GM19035 (cell line): ENCODE results near the gene KRTAP10-11.
"Not testable (repeated sequence)": the region's sequence is repeated elsewhere in the genome, so short reads cannot be mapped to it uniquely, and the experiment has no call there.

Experiments used
- ATAC-seq: cut with Tn5 transposase; IDR thresholded peaks from one replicate; pipeline ENCODE4 v1.9.1; 2021; ENCODE audit not compliant: unreplicated experiment

Gene KRTAP10-11

DNA sequence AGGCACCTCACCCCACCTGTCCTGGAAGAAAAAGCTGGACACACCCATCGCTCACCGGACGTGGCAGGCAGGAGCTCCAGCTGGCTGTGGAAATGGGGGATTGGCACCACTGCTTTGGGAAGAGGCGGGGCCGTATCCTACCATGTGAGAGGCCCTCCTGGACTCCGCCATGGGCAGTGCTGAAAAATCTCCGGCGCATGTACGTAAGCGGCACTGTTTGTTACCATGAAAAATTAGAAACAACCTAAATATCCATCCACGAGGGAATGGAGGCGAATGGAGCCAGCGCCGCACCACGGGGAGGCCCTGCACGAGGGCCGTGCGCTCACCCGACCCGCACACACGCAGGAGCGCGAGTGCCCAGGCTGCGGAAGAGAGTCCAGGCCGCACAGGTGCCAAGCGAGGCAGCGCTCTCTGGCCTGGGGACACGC lies 31.2 kb upstream of the KRTAP10-11 start:
- ATAC-seq: no peak

DNA sequence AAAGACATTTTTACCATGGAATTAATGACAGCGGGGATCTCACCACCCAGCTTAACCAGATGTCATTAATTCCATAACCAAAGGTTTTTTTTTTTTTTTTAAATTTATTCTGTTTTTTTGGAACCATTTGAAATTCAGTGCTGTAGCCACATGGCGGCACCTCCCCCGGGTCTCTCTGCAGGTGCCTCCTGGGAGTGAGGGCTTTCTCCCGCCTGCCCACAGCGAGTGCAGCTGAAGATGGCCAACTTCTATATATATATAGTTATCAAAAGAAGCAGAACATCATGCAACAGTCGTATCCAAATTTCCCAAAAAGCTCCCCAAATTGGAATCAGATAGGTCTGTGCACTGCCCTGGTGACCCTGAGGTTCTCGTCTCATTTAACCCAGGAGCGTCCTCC lies 30.7 kb upstream of the KRTAP10-11 start:
- ATAC-seq: no peak

DNA sequence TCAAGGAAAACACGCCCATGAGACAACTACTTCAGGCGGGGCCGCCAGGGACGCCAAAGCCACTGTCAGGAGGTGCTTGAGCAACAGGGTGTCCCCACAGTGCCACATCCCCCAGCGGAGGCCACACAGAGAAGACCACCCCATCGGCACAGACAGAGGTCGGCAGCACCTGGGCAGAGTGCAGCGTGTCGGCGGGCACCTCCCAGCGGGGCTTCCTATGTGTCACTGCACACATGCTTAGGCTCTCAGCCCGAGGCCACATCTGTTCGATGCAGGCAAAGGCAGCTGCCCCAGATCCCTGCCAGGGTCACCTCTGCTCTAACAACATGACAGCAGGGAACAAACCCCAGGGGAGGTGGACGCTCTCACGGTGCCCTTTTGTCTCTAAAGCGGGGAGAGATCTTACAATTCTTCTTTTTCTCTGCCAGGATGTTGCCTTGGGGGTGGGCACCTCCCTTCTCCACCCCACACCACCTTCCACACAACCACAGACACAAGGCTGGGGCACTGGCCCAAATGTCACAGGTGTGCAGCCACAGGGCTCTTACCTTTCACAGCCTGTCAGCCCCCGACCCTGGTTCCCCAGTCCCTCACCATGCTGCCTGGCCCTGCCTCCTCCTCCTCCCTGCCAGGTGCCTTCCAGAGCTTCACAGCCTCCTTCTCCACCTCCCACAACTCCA lies 30.2 kb upstream of the KRTAP10-11 start:
- no peak for ATAC-seq

DNA sequence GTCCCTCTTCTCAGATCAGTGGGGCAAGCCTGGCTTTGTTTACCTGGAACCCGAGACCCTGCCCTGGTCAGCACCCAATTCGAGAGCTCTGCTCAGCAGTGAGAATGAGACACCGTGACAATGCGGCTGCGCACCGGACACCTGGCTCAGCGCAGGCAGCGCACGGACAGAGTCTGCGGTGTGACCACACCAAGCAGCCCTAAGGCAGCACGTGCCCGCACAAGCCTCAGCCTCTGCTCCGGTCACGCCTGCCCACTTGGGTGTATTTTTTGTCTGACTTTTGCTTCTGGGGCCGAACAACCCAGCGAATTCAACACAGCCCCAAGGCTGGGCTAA lies 29.7 kb upstream of the KRTAP10-11 start:
- ATAC-seq: no peak

DNA sequence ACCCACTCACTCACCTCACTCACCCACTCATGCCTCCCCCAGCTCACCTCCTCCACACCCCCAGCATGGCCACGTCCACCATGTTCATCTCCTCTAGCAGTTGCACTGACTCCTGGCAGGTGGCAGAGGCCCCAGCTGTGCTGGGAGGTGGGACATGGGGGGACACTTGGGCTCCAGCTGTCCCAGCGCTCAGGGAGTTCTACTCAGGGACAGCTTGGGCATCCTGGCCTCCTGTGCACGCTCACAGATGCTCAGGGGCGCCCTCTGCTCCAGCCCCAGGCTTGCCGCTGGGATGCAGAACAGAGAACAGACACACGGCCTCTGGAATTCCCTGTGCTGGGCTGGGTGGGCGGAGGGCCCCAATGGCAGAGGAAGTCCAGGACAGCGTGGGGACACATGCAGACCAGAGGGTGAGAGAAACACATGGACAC lies 29.1 kb upstream of the KRTAP10-11 start:
- no peak for ATAC-seq

DNA sequence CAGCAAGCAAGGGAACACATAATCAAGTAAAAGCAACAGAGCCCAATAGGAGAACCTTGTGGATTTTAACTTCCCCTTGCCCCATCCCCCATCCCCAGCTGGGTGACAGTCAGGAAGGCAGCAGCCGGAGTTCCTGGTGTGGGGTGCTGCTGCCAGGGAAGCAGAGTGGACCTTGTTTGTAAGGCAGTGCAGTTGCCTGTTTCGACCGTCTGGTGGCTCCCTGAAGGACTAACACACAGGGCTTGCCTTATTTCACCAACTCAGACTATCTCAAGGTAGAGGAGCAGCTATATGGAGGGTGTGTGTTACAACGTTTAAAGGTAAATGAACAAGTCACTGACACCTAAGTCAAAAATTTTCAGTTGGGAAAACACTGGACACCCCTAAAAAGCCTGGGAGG lies 27.7 kb upstream of the KRTAP10-11 start:
- ATAC-seq: no peak

DNA sequence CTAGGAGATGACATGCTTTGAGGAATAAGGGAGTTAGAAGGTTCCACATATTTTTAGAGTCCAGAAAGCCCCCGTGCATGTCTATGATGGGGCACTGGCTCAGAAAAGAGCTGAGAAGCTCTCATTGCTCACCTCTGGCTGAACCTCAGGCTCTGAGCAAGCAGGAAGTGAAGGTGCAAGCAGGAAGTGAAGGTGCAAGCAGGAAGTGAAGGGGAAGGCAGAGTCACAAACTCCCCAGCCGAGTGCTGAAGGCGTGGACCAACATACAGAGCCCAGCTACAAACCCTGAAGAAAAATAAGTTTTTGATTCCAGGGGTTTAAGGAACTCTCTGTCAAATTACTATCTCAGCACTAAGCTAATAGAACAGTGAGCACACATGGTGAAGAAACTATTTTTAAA lies 27.3 kb upstream of the KRTAP10-11 start:
- ATAC-seq: no peak

DNA sequence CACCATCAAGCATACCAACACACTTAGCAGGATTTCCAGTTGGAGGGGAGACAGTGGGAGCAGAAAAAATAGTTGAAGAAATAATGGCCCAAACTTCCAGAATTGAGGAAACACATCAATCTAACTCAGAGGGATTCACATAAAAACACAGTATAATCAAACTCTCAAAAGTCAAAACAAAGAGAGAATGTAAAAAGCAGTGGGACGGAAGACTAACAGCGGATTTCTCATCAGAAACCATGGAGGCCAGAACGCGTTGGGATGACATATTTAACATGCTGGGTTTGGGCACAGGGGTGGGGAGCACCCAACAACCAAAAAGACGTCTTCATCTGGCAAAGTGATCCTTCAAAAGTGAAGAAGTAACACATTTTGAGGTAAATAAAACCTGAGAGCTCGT lies 26.3 kb upstream of the KRTAP10-11 start:
- no peak for ATAC-seq

DNA sequence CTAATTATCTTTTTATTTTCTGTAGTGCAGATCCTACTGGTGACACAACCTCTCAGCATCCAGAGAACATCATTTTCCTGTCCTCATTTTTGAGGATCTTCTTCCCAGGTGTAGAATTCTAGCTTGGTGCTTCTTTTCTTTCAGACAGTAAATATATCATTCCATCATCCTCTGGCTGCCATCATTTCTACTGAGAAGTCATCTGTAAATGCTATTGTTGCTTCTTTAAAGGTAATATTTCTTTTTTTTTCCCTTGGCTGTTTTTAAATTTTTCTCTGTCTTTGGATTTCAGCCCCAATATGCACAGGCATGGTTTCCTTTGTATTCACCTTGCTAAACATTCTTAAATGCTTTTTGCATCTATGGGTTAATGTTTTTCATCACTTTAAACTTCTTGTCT lies 22.6 kb upstream of the KRTAP10-11 start:
- ATAC-seq: no peak

DNA sequence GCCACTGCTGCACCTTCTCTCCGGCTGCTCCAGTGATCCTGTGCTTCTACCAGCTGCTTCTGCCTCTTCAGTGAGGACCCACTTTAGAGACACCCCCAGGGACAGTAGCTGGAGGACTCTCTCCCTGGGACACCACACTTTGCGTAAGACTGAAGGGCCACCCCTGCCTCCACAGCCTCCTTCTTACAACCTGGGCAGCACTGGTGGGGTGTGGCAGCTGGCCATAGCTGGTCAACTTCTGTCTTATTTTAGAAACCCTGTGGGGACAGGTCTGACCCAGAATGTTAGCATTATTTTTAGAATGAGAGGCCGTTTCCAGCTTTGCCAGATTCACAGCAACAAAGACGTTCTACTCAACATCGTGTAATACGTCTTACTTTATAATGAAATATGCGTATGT lies 20.5 kb upstream of the KRTAP10-11 start:
- no peak for ATAC-seq

DNA sequence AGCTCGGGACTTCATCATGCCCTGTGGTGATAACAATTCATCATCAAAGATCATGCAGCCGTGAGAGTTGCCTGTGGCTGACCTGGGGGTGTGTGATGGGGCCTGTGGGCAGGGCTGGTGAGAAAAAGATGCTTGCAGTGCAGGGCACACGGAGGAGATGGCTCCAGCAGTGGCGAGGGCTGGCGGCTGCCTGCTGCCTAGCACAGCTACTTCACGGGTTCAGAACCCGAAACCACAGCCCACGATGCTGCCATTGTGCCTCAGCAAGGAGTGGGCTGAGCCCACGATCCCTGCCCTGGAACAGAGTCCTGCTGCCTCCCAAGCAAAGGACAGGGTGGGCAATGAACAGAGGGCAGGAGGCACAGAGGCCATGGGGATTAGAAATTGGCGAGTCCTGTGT lies 20.0 kb upstream of the KRTAP10-11 start:
- no peak for ATAC-seq

DNA sequence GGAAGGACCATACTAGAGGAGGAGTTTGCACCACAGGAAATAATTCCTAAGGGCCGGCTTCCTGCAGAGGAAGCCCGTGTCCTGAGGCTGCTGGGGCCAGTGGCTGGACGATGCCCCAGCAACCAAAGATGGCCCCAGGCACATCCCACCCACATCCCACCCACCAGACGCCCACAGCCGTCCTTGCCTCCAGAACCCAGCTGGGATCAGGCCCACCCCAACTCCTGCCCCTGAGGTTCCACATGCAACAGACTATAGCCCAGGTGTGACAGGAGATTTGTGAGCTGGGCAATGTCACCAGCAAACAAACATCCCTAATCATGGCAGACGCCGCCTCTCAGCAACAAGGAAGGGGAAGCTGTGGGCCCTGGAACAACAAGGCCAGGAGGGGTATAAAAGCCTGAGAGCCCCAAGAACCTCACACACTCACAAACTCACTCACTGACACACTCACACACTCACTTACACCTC lies 19.5 kb upstream of the KRTAP10-11 start, which contains the start of gene KRTAP10-9:
Gene KRTAP10-9, plus strand, starts transcription at position 421 of the 471 bp plus-strand sequence. CDS start 79 bp downstream, outside the sequence.
- no peak for ATAC-seq

DNA sequence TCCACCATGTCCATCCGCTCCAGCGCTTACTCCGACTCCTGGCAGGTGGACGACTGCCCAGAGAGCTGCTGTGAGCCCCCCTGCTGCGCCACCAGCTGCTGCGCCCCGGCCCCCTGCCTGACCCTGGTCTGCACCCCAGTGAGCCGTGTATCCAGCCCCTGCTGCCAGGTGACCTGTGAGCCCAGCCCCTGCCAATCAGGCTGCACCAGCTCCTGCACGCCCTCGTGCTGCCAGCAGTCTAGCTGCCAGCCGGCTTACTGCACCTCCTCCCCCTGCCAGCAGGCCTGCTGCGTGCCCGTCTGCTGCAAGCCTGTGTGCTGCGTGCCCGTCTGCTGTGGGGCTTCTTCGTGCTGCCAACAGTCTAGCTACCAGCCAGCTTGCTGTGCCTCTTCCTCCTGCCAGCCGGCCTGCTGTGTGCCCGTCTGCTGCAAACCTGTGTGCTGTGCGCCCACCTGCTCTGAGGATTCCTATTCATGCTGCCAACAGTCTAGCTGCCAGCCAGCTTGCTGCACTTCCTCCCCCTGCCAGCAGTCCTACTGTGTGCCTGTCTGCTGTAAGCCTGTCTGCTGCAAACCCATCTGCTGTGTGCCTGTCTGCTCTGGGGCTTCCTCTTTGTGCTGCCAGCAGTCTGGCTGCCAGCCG lies 18.9 kb upstream of the KRTAP10-11 start:
- ATAC-seq: not testable (repeated sequence)

DNA sequence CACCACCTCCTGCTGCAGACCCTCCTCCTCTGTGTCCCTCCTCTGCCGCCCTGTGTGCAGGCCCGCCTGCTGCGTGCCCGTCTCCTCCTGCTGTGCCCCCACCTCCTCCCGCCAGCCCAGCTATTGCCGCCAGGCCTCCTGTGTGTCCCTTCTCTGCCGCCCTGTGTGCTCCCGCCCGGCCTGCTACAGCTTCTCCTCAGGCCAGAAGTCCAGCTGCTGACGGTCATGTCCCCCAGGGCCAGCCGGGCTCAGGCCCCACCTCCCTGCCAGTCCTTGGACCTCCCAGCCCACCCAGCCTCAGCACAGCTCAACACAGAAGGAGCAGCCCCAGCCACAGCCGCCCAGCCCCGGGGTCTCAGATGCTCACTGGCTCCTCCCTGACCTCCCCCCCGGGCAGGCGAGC lies 18.4 kb upstream of the KRTAP10-11 start:
- ATAC-seq: not testable (repeated sequence)

DNA sequence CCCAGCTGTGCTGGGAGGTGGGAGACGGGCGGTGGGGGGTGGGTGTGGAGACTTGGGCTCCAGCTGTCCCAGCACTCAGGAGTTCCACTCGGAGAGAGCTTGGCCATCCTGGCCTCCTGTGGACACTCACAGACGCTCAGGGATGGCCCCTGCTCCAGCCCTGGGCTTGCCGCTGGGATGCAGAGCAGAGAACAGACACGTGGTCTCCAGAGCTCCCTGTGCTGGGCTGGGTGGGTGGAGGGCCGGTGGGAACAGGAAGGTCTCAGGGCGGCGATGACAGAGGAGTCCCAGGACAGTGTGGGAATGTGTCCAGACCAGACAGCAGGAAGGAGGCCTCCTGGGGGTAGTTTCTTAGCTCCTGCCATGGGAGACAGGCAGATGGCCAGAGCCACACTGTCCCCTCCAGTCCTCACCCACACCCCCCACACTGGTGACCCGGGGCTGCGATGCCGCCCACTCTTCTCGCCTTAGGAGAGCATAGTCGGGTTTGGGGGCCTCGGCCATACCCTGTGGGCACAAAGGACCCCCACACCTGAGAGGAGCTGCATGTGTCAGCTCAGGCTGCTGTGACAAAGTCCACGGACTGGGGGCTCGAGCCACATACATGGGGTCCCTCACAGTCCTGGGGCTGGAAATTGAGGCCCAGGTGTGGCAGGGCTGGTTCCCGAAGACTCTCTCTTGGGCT lies 17.4 kb upstream of the KRTAP10-11 start:
- ATAC-seq: no peak

DNA sequence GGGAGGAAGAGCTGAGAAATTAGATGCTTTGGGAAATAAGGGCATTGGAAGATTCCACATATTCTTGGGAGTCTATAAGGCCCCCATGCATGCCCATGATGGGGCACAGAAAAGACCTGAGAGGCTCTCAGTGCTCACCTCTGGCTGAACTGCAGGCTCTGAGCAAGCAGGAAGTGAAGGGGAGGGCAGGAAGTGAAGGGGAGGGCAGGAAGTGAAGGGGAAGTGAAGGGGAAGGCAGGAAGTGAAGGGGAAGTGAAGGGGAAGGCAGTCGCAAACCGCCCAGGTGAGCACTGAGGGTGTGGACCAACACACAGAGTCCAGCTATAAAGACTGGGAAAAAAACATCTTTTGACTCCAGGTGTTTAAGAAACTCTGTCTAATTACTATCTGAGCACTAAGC lies 15.8 kb upstream of the KRTAP10-11 start:
- no peak for ATAC-seq

DNA sequence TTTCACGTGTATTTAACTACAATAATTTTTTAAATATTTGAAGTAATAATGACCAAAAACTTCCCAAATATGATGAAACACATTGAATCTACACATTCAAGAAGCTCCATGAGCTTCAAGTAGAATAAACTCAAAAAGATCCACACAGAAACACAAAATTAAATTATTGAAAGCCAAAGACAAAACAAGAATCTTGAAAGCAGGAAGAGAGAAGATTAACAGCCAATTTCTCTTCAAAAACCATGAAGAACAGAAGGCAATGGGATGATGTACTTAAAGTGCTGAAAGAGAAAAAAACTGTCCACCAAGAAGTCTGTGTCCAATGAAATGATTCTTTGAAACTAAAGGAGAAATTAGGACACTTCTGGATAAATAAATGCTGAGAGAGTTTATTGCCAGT lies 14.1 kb upstream of the KRTAP10-11 start:
- no peak for ATAC-seq

DNA sequence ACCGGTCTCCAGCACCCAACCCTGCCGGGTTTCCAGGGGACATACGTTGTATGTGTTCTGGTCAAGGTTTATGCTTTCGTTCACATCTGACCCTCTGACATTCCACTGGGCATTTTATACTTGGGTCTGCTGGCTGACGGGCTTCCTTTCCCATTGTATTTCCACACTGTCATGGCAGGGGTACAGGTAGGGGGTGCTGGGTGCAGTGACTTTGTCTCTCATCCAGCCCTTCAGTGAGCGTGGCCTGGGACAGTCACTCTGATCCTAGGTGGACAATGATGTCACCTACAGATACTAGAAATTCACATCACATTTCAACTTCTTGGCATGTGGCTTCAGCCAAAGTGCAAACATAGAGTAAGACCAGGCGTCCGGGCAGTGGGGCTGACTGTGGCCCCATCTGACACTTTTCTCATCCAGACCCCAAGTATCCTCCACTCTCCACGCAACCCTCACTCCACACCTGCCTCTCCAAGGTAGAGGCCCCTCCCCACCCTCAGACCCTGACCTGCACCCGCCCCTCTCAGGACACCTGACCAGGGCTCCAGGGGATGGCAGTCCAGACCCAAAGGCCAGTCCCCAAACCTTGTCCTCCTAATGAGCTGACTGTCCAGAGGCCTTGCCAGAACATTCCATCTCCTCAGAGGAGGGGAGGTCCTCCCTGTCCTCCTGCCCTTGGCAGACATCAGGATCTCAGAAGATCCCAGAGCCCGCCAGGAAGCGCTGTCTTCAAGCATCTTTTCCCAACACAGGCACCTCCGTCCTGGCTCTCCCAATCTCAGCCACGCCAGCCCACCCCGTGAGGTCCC lies 9.8 kb upstream of the KRTAP10-11 start:
- no peak for ATAC-seq

DNA sequence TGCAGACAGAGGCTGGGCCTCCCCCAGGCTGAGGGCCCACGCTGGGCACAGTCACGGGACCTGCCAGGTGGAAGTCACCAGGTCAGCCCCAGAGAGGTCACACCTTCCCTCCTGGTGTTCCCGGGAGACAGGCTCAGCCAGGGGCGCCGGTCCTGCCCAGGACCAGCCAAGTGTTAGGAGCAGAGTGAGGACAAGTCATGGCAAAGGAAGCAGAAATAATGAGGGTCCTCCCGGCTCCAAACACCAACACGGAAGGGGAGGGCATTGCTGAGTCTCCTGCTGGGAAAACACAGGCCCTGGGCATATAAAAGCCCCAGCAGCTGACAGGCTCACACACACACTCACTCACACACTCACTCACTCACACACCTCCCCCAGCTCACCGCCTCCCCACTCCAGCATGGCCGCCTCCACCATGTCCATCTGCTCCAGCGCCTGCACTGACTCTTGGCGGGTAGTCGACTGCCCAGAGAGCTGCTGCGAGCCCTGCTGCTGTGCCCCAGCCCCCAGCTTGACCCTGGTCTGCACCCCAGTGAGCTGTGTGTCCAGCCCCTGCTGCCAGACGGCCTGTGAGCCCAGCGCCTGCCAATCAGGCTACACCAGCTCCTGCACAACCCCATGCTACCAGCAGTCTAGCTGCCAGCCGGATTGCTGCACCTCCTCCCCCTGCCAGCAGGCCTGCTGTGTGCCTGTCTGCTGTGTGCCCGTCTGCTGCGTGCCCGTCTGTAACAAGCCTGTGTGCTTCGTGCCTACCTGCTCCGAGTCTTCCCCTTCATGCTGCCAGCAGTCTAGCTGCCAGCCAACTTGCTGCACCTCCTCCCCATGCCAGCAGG lies 9.0 kb upstream of the KRTAP10-11 start, which contains the start of gene KRTAP10-10:
Gene KRTAP10-10, plus strand, starts transcription at position 339 of the 833 bp plus-strand sequence. Its CDS starts 62 bp downstream, at position 401.
- no peak for ATAC-seq

DNA sequence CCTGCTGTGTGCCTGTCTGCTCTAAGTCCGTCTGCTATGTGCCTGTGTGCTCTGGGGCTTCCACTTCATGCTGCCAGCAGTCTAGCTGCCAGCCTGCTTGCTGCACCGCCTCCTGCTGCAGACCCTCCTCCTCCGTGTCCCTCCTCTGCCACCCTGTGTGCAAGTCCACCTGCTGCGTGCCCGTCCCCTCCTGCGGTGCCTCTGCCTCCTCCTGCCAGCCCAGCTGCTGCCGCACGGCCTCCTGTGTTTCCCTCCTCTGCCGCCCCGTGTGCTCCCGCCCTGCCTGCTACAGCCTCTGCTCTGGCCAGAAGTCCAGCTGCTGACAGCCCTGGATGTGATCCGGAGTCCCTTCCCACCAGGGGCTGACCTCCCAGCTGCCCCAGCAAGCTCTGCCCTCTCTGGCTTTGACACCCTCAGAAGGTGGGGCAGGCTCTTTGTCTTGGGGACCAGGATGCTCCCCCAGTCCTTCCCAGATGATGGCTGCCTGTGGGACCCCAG lies 8.3 kb upstream of the KRTAP10-11 start:
- not testable (repeated sequence) for ATAC-seq
